Right hindlimb (tissue), 1 donor: Measurements from ENCODE around the gene ST3GAL6.
A peak's percentile ranks its signal among the peaks of the same experiment; 100 is the strongest.

Experiments
- DNase-seq: peaks from one replicate; pipeline ENCODE4 v3.0.0-alpha.2; 2018

Gene ST3GAL6

DNA sequence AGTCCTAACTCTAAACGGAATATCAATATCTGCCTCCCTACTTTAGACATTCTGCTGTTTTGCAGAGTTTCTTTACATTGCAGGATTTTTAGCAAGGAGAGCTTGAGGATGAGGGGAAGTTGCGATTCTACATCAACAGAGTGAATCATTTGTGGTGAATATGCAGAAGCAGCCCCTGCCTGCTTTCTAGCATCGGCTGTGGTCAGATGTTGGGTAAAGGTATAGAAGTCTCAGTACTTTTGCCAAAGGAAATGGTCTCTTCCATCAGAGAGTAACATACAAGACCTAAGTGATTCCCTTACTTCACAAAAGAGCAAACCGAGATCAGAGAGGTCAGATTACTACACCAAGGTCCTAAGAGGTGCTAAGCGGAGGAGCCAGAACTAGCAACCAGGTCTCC, 15.2 kb downstream of the ST3GAL6 start:
- no peak for DNase-seq

DNA sequence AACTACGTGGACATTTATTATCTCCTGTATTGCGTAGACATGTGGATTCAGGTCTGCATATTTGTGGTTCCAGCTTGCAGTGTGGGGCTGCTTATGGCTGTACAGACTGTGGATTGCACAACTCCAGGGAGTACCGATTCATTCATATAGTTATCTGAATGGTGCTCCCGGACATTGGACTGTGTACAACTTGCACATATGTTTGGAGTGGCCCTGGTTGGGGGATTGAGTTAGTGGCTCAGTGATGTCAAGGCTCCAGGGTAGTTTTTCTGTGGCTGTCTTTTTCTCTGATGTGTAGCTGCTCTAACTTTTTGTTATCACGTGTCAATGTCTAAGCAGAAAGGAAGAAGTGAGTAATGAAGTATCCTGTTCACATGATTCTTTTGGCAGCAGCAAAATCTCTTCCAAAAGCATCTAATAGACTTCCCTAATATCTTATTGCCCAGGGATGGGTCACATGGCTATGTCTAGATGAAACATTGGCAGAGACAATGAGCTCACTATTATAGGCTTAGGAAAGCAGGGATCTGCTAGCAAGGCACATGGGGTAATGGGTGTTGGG, 15.8 kb downstream of the ST3GAL6 start:
- peak; percentile 26 for DNase-seq

DNA sequence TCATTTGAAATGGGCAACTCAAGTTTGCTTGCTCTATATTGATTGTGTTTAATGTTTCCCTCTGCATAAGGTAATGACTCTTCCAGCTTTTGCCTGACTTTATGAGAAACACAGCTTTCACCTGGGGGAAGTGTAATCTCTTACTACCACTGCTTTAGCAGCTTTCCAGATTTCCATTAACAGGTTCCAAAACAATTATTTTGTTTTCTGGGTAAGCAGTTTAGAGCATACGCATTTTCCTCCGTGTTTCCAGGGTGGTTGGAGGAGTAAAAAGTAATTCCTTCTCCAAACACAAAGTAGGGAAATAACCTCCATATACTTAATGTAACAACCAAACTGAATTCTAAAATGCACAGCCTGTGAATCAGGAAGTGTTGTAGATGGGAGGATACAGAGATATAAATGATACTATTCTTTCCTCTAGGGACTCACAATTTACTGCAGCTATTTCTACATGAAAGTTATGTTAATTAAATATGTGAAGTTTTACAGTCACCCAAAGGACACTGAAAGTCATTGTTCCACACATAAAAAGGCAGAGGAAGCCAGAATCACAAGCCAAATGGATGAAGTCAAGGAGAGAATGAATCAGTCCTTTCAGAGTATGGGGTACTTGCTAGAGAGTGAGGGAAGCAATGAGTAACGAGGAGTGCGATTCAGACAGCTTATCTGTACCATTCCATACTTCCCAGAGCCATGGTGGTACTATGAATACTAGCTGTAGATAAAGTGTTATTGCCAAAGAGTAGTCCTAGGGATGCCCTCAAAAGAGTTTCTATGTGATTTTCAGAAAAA, 16.6 kb downstream of the ST3GAL6 start:
- DNase-seq = no peak

DNA sequence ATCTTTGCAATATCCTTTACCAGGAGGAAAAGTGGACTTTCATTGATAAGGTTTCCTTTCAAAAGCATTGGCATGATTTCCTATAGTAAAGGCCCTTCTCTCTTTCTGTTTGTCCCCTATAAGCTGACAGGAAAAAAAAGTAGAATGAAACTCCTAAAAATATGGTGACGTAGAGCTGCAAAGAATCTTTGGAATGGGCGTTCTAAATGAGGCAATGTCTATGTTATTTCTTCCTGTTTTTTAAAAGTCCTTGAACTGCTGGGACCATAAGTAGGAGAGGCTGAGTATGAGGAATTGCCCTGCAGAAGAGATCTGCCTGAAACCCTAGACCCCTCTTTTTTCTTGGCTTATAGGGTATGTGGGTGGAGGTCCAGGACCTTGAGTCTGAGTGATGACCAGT, 17.2 kb downstream of the ST3GAL6 start:
- no peak for DNase-seq

GRCh38 chr3:98782824-98783500, 19.8 kb downstream of the ST3GAL6 start:
- DNase-seq = no peak

DNA sequence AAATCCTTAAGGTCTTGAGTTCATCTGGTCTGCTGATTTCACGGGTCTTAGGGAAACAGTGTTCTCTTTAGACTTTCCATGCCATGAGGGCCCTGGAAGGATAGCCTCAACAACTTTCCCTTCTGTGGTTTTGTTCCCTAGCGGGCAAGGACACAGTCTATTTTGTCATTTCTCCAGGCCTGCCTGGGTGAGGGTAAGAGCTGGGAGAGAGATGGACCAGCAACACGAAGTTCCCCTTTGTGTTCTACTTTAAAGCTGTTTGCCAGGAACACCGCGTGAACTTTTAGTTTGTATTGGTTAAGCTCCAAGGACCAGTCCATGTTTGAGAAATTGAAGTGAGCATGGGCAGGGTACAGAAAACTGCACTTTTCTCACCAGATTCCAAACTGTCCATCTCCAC, 20.9 kb downstream of the ST3GAL6 start:
- DNase-seq = no peak

DNA sequence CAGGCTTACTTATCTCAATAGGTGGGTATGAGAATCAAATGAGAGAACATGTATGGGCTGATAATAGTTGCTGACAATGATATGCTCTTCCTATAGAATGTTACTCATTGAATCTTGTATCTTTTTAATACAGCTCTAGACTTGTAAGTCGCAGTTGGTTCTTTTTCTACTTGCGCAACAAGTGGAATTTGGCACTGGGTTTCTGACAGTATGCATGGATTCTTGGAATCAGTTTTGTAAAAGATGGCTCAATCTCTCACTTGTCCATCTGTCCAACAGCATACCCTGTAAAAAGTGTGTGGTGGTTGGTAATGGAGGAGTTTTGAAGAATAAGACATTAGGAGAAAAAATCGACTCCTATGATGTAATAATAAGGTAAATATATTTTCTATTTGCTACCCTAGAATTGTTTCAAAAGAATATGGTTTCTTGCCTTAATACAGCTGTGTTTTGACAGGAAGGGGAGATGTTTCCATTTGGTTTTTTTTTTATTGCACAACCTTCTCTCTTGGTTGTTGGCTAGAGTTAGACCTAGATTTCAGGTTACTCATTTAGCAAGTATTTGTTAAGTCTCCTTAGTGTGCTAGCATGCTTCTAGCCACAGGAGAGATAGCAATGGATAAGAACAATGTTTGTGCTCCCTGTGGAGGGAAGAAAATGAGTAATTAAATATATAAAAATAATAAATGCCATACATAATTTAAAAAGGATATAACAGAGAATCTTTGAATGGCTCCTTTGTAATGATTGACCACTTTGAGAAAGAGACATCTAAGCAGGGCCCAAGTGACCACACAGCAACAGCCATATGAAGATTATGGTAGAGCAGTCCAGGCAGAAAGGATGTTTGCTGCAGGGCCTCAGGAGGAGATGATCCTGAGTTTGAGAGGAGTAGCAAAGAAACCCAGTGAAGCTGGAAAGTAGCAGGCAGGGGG, 21.8 kb downstream of the ST3GAL6 start:
- DNase-seq = no peak

- no peak for DNase-seq
These were observed 23.3 kb downstream of the ST3GAL6 start for GRCh38 chr3:98786364-98787006.

DNA sequence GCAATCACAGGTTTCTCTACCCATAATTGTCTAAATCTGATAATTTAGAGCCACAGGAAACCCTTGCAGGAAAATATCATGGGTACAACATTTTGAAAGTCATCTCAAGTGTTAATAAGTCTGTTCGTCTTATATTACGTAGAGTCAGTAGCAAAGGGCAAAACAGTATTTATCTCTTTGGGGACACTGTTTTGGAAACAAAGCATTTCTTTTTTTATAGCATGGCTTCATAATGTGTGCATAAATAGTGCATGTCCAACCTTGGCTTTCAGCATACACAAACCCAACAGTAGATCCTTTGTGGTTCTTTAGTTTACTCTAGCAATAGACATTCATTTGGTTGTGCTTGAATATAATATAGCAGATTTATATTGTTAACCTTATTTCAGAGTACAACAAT, 24.0 kb downstream of the ST3GAL6 start:
- no peak for DNase-seq

GRCh38 chr3:98788651-98789050, 25.5 kb downstream of the ST3GAL6 start:
- no peak for DNase-seq

- DNase-seq = no peak
These were observed 28.5 kb downstream of the ST3GAL6 start for GRCh38 chr3:98791341-98792325.

DNA sequence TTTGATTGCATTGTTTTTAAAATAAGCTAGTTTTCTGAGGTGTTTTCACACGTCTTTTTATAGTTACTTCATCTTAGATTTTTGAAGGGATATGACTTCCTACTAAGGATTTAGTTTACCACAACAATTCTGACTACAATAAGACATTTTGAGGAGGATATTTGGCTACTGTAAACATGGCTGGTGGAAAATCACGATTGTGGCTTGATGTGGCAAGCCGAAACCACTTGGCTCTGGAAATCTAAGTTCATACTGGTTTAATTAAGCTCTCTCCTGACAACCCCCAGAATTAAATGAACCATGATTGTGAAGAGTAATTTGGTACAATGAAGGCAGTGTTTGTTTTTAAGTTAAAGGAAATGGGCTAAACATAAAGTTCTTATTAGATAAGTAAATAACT, 30.8 kb downstream of the ST3GAL6 start:
- no peak for DNase-seq

- DNase-seq = no peak
These were observed 33.2 kb downstream of the ST3GAL6 start for GRCh38 chr3:98796334-98796733.

GRCh38 chr3:98797905-98798304, 34.8 kb downstream of the ST3GAL6 start:
- no peak for DNase-seq

- no peak for DNase-seq
These were observed 35.7 kb downstream of the ST3GAL6 start for GRCh38 chr3:98798820-98799219.

- DNase-seq = no peak
These were observed 36.3 kb downstream of the ST3GAL6 start for GRCh38 chr3:98799479-98799878.

- no peak for DNase-seq
These were observed 37.3 kb downstream of the ST3GAL6 start for GRCh38 chr3:98800401-98800800.

GRCh38 chr3:98801043-98801747, 38.1 kb downstream of the ST3GAL6 start:
- no peak for DNase-seq

DNA sequence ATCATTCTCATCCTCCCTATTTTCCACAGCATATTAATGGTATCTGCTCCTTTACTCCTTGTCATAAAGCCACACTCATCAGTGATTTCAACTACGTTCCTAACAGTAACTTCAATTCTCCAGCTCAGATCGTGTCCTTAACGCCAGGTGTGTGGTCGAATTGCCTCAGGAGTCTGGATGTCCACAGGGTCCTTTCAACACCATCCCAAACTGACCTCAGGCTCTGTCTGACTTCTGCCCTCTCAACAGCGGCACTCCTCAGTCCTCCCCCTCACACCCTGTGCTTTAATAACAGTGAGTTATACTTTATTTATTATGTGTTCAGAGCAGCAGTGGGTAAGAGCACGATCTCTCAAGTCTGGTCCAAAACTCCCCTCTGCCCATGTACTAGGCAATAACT, 42.4 kb downstream of the ST3GAL6 start:
- DNase-seq = no peak

DNA sequence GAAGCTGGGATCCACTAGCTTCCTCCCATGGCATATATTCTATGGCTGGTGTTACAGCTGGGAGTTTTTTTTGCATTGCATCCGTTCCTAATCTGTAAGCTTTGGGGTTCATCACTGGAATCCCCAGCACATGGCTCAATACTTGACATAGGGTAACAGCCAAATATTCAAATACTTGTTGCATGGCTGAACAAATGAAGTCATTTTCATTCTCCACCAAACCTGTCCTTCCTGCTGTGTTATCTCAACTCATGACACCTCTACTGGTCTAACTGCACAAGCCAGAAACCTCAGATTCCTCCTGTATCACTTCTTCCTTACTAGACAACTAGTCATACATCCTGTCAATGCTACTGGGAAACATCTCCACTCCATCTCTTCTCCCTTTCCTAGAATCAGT, 43.4 kb downstream of the ST3GAL6 start:
- DNase-seq = no peak

DNA sequence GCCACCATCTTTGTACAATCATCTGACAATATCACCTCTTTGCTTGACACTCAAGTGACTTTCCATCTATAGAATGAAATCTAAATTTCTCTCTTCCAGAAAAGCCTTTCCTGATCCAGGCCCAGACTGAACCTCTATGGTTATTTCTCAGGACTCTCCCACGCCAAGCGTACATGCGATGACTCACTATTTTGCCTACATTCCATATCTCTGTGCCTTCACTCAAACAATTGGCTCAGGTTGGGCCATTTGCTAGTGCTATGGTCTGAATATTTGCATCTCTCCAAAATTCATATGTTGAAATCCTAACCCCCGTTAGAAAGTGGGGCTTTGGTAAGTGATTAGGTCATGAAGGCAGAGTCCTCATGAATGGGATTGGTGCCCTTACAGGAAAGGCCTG, 43.9 kb downstream of the ST3GAL6 start:
- no peak for DNase-seq
